ENCODE data around the gene EYS. TPM values are rescaled to one million over a fixed set of nuclear protein-coding genes. Genes with fewer than 3 reads are reported as not detected.

Gene EYS
- polyA plus RNA-seq, 2 of the 4 experiments (the other 2 are of a cell fraction): 0.03 to 0.06 TPM

GRCh38 chr6:64973142-64973541, 733.9 kb downstream of the EYS start:
- ATAC-seq (no peak), FAIRE-seq (no peak), DNase-seq (ENCODE audit: low read depth in 1 of 2, low spot score in 1 of 2) (no peak)
- WGBS (ENCODE audit: missing lambda C conversion rate): 44% methylated on average over 2 of the region's 2 CpGs
- ChIA-PET POLR2A (no interaction called here), CTCF (no interaction called here)
- TF ChIP-seq USF2 (IDR thresholded peaks at IDR 0.05) (no peak), EHF (CRISPR knock-in tag; IDR thresholded peaks at IDR 0.05) (no peak), BCL3 (IDR thresholded peaks at IDR 0.05) (no peak), PHF8 (IDR thresholded peaks at IDR 0.05; ENCODE audit: borderline replicate concordance, low read depth) (no peak), HEYL (CRISPR knock-in tag; IDR thresholded peaks at IDR 0.05) (no peak), KDM1A (IDR thresholded peaks at IDR 0.05; ENCODE audit: low read depth) (no peak), HOXB5 (CRISPR knock-in tag; IDR thresholded peaks at IDR 0.05) (no peak), CHD4 (IDR thresholded peaks at IDR 0.05; ENCODE audit: borderline replicate concordance) (no peak), NR3C1 (IDR thresholded peaks at IDR 0.05) (no peak), HDAC2 (IDR thresholded peaks at IDR 0.05) (no peak)
- TF ChIP-seq, protein P1, sequence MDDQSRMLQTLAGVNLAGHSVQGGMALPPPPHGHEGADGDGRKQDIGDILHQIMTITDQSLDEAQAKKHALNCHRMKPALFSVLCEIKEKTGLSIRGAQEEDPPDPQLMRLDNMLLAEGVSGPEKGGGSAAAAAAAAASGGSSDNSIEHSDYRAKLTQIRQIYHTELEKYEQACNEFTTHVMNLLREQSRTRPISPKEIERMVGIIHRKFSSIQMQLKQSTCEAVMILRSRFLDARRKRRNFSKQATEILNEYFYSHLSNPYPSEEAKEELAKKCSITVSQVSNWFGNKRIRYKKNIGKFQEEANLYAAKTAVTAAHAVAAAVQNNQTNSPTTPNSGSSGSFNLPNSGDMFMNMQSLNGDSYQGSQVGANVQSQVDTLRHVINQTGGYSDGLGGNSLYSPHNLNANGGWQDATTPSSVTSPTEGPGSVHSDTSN (IDR thresholded peaks at IDR 0.05): no peak
- TF ChIP-seq, protein P2, sequence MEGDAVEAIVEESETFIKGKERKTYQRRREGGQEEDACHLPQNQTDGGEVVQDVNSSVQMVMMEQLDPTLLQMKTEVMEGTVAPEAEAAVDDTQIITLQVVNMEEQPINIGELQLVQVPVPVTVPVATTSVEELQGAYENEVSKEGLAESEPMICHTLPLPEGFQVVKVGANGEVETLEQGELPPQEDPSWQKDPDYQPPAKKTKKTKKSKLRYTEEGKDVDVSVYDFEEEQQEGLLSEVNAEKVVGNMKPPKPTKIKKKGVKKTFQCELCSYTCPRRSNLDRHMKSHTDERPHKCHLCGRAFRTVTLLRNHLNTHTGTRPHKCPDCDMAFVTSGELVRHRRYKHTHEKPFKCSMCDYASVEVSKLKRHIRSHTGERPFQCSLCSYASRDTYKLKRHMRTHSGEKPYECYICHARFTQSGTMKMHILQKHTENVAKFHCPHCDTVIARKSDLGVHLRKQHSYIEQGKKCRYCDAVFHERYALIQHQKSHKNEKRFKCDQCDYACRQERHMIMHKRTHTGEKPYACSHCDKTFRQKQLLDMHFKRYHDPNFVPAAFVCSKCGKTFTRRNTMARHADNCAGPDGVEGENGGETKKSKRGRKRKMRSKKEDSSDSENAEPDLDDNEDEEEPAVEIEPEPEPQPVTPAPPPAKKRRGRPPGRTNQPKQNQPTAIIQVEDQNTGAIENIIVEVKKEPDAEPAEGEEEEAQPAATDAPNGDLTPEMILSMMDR (IDR thresholded peaks at IDR 0.05): no peak
- no peaks in the 10 kb centered on the region for H3K4me1 ChIP-seq
- H3K9me3 ChIP-seq: no peaks in the 10 kb centered on the region
- H3K4me2 ChIP-seq: no peak overlapping the region
- H3K4me3 ChIP-seq: no peak overlapping the region
- no peak overlapping the region for H3K27ac ChIP-seq

DNA sequence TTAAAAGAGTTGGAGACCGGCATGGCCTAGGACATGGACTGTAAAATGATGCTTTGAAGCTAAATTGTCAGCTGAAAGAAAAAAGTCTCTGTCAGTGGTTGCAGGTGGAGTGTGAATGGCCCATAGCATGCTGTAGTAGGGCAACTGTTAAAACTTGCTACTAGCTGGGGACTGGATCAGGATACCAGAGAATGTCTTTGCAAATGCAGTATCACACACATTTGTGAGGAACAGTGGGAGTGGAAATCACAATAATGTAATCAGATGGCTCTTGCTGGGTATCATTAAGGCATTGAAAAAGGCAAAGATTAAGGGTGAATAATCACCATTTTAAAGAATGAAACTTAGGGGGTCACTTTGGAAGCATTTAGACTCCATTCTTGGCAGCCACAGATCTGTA, 737.9 kb downstream of the EYS start:
- no peak overlapping the region for H3K4me3 ChIP-seq
- 13% methylated on average over 1 of the region's 1 CpG for WGBS (ENCODE audit: missing lambda C conversion rate)
- DNase-seq (ENCODE audit: low read depth in 1 of 2, low spot score in 1 of 2) (no peak), ATAC-seq (no peak), FAIRE-seq (no peak)
- ChIA-PET POLR2A (no interaction called here), CTCF (no interaction called here)
- no peak for TF ChIP-seq RAD21 (conservative IDR thresholded peaks at IDR 0.05 in 1 of 2, IDR thresholded peaks at IDR 0.05 in 1 of 2)
- no peak for TF ChIP-seq HDAC2 (IDR thresholded peaks at IDR 0.05)
- TF ChIP-seq MAZ (IDR thresholded peaks at IDR 0.05; ENCODE audit: borderline replicate concordance, low read depth, low read length): no peak
- no peak for TF ChIP-seq TP53 (CRISPR knock-in tag; IDR thresholded peaks at IDR 0.05)
- TF ChIP-seq HMGXB4 (CRISPR knock-in tag; IDR thresholded peaks at IDR 0.05; ENCODE audit: borderline replicate concordance): no peak
- H3K4me1 ChIP-seq: no peaks in the 10 kb centered on the region
- no peak overlapping the region for H3K27ac ChIP-seq
- H3K4me2 ChIP-seq: no peak overlapping the region
- H3K9me3 ChIP-seq: no peaks in the 10 kb centered on the region

GRCh38 chr6:64955435-64955848, 751.6 kb downstream of the EYS start:
- no peak for FAIRE-seq

More at GRCh38 chr6:64955435-64955848, 751.6 kb downstream of the EYS start:
- no peak overlapping the region for H3K4me3 ChIP-seq
- H3K27ac ChIP-seq: no peak overlapping the region
- H3K4me1 ChIP-seq: no peaks in the 10 kb centered on the region
- 44% methylated on average over 7 of the region's 7 CpGs for WGBS (ENCODE audit: missing lambda C conversion rate)
- POLR2A ChIA-PET: no interaction called here
- CTCF ChIA-PET: no interaction called here
- no peak overlapping the region for H3K4me2 ChIP-seq
- no peak for DNase-seq (ENCODE audit: low read depth in 1 of 2, low spot score in 1 of 2)
- no peak for ATAC-seq
- TF ChIP-seq ZSCAN20 (CRISPR knock-in tag; IDR thresholded peaks at IDR 0.05) (no peak), HOXA7 (CRISPR knock-in tag; IDR thresholded peaks at IDR 0.05) (no peak), SMC3 (IDR thresholded peaks at IDR 0.05) (no peak), HOXB13 (CRISPR knock-in tag; IDR thresholded peaks at IDR 0.05; ENCODE audit: low read depth) (no peak), ZNF302 (CRISPR knock-in tag; IDR thresholded peaks at IDR 0.05) (no peak), FOXS1 (CRISPR knock-in tag; IDR thresholded peaks at IDR 0.05) (no peak)
- TF ChIP-seq, protein P3, sequence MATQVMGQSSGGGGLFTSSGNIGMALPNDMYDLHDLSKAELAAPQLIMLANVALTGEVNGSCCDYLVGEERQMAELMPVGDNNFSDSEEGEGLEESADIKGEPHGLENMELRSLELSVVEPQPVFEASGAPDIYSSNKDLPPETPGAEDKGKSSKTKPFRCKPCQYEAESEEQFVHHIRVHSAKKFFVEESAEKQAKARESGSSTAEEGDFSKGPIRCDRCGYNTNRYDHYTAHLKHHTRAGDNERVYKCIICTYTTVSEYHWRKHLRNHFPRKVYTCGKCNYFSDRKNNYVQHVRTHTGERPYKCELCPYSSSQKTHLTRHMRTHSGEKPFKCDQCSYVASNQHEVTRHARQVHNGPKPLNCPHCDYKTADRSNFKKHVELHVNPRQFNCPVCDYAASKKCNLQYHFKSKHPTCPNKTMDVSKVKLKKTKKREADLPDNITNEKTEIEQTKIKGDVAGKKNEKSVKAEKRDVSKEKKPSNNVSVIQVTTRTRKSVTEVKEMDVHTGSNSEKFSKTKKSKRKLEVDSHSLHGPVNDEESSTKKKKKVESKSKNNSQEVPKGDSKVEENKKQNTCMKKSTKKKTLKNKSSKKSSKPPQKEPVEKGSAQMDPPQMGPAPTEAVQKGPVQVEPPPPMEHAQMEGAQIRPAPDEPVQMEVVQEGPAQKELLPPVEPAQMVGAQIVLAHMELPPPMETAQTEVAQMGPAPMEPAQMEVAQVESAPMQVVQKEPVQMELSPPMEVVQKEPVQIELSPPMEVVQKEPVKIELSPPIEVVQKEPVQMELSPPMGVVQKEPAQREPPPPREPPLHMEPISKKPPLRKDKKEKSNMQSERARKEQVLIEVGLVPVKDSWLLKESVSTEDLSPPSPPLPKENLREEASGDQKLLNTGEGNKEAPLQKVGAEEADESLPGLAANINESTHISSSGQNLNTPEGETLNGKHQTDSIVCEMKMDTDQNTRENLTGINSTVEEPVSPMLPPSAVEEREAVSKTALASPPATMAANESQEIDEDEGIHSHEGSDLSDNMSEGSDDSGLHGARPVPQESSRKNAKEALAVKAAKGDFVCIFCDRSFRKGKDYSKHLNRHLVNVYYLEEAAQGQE (IDR thresholded peaks at IDR 0.05): no peak
- TF ChIP-seq, protein P1 (IDR thresholded peaks at IDR 0.05): no peak
- H3K9me3 ChIP-seq: no peaks in the 10 kb centered on the region

Data from A549 (cell line).